NCI-H2227 (cell line): ENCODE measurements around the gene SLCO1B1.

Experiments
- DNase-seq: peaks from one replicate; lab custom pipeline; 2025; ENCODE audit not compliant: unreplicated experiment; lab: John Stamatoyannopoulos, UW

Gene SLCO1B1

DNA sequence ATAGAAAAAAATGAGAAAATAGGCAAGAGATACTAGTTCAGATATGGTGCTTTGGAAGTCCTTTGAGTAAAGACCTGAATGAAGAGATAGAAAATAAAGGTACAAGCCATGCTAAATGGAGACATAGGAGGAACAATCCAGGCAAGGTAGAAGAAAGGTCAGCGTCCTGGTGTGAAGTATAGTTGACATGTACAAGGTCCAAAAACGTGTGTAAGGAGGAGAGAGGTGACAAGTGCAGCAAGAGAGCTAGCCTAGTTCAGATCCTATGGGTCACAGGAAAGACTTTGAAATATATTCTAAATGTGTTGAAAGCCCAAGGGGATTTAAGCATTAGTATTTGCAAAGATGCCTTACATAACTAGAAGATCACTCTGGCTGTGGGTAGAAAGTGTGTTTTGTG is 88.2 kb downstream of the SLCO1B1 start:
- no peak for DNase-seq

DNA sequence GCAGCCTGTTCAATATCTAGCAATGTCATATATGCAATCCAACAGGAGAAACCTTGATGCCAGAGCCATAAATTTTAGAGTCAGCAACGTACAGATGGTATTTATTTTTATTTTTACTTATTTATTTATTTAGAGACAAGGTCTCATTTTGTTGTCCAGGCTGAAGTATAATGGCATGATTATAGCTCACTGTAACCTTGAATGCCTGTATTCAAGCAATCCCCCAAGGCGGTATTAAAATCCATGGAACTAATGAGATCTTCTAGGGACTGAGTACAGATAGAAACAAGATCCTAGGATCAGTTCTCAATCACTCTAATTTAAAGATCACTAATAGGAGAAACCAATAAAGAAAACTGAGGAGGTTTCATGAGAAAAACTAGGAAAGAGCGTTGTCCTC is 89.3 kb downstream of the SLCO1B1 start:
- DNase-seq = peak; percentile 2

DNA sequence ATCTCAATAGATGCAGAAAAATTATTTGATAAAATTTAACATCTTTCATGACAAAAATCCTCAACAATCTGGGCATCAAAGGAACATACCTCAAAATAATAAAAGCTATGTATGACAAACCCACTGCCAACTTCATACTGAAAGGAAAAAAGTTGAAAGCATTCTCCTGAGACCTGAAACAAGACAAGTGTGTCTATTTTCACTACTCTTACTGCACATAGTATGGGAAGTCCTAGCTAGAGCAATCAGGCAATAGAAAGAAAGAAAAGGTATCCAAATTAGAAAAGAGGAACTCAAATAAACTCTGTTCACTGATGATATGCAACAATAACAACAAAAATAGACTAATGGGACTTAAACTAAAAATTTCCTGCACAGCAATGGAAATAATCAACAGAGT is 90.1 kb downstream of the SLCO1B1 start:
- no peak for DNase-seq

DNA sequence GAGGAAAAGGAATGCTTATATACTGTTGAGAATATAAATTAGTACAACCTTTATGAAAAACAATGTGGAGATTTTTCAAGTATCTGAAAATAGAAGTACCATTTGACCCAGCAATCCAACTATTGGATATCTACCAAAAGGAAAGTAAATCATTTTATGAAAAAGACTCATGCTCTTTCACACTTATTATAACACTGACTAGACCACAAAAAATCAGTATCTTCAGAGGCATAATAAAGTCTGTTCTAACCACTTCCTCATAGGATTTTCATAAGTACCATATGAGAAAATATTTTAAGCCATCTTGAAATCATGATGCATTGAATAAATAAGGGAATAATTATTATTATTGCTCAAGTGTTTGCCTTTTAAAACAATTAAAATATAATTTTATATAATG is 90.8 kb downstream of the SLCO1B1 start:
- DNase-seq = no peak

DNA sequence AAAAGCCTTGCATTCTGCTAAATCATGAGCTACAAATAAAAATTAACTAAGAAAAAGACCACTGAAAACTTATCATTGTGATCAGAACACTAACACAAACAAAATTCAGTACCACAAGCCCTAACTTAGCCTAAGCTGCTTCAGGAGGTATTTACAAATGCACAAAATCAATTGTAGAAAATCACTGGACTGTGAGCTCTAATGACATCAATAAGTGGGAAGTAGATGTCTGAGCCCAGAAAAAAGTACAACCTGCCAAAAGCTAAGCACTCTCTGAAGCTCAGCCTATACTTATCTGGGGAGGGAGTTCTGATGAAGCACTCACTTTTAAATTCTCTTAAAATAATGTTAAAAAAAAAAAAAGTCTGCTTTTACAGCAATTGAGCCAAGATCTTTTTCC is 92.9 kb downstream of the SLCO1B1 start:
- no peak for DNase-seq

DNA sequence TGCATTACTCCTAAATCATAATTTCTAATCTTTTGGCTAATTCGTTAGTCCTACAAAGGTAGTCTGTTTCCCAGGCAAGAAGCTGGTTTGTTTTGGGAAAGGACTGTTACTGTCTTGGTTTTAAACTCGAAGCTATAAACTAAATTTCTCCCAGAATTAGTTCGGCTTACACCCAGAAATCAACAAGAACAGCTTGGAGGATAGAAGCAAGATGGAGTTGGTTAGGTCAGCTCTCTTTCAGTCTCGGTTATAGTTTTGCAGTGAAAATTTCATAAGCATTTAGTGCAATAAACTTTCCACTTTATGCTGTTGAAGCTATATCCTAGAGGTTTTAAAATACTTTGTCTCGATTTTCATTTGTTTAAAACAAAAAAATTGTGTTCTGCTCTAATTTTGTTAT is 103.4 kb downstream of the SLCO1B1 start:
- DNase-seq = no peak

DNA sequence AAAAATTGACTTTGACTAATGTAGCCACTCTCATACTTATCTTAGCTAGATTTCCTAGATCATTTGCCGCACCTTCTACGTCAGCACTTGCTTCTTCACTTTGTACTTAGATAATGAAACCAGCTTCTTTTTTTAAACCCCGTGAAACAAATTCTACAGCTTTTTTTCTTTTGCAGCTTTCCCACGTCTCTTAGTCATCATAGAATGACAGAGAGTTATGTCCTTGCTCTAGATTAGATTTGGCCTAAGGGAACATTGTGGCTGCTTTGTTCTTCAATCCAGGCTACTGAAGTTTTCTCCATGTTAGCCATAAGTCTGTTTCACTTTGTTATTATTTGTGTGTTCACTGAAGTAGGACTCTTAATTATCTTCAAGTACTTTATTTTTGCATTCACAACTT is 108.9 kb downstream of the SLCO1B1 start:
- no peak for DNase-seq

DNA sequence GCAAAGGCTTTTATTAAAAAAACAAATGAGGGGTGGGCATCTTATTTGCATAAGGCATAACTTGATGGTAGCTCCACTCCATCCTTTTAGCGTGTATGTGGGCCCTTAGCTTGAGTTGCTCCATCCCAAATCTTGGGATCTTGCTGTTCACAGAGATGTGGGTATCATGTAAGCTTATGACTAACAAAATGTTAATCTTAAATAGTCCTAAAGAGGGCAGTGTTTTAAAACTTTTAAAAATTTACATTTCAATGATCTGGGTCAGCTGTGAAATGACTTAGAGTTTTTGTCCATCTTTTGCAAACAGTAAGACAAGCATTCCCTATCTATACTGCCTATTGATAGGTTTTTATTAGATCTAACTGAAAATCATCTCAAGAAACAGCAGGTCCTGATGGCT is 117.7 kb downstream of the SLCO1B1 start:
- DNase-seq = no peak

DNA sequence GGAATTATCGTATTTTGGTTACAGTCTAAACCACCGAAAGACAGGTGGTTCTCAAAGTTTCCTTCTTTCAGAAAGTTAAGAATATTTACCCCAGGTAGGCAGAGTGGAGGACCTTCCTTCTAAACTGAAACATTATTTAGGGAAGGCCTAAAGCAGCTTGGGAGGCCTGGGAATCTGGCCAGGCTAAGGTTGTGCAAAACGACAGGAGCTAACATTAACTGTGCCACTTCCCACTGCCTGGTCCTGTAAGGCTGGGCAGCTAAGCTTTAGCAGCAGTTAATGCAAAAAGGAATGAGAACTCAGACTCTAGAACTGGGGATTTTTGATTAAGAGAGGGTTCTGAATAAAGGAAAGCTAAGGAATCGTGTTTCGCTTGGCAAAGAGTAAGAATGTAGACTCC is 121.1 kb downstream of the SLCO1B1 start:
- DNase-seq = no peak

DNA sequence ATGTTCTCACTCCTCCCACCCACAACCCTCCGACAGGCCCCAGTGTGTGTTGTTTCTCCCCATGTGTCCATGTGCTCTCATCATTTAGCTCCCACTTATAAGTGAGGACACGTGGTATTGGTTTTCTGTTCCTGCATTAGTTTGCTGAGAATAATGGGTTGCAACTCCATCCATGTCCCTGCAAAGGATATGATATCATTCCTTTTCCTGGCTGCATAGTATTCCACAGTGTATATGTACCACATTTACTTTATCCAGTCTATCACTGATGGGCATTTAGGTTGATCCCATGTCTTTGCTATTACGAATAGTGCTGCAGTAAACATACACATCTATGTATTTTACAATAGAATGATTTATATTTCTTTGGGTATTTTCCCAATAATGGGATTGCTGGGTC is 126.2 kb downstream of the SLCO1B1 start:
- DNase-seq = no peak

DNA sequence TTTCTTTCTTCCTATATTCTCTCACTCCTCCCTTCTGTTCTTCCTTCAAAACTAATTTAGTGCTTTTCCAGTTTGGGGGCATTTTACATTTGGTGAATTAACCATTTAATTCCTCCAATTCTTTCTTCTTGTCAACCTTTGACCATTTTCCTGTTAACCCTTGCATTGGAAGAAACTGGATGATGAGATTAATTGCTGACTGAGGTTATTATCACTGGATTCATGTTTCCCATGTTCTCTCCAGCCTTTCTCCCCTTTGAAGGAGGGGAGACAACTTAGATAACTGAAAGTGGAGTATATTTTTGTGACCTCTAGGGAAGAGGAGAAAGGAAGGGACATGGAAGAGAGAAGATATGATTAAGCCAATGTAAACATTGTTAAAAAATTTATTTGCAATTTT is 133.2 kb downstream of the SLCO1B1 start:
- DNase-seq = no peak

DNA sequence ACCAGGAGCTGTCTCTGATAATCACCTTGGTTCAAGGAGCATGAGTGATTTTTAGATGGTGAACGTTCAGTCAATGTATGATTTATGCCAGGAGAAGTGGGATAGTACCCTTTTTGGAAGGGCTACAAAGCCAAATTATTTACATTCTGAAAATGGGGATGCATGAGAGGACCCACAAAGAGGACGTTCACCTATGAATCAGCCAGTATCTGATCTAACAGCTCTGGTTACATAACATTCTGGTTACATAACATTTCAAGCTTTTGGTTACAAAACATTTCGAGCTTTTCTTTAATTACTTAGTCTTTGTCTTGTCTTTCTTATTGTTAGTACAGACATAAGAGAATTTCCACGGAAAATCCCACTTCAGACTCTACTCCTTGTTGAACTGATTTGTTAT is 134.9 kb downstream of the SLCO1B1 start:
- no peak for DNase-seq

DNA sequence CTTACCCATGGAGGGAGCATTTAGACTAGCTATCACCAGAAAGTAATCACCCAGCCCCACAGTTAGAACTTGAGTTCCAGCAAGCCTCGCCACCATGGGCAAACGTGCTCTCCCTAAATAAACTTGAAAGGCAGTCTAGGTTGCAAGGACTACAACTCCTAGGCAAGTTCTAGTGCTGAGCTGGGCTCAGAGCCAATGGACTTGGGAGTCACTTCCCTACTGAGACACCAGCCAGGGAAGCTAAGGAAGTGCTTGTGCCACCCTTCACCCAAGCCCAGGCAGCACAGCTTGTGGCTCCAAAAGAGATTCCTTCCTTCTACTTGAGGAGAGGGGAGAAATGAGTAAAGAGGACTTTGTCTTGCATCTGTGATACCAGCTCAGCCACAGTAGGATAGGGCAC is 145.8 kb downstream of the SLCO1B1 start:
- no peak for DNase-seq
